Epidermal melanocyte (primary cell): ENCODE measurements around the gene CD163L1.
"Not testable (repeated sequence)": the region's sequence is repeated elsewhere in the genome, so short reads cannot be mapped to it uniquely, and the experiment has no call there.

ENCODE experiments used
- DNase-seq: peaks from one replicate; pipeline ENCODE4 v3.0.0; 2011; ENCODE audit warnings: low spot score; ENCODE audit not compliant: insufficient read length

CD163L1 gene

GRCh38 chr12:7404275-7404674 lies 39.7 kb downstream of the CD163L1 start:
- no peak for DNase-seq

DNA sequence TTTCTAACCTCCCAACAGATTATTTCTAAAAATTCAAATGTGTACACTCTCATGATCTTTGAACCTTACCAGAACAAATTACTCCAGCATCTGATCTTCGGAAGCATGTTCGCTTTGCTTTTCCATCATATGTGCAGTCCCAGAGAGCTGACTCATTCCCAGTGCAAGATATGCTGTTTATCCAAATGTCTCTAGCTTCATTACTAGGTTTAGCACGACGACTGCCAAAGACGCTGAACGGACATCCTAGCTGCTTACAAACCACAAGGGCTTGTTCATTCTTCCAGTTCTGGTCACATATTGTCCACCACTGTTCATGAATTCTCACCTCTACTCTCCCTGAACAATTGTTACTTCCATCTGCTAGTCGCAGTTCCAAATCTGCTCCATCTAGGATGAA lies 40.5 kb downstream of the CD163L1 start:
- no peak for DNase-seq

DNA sequence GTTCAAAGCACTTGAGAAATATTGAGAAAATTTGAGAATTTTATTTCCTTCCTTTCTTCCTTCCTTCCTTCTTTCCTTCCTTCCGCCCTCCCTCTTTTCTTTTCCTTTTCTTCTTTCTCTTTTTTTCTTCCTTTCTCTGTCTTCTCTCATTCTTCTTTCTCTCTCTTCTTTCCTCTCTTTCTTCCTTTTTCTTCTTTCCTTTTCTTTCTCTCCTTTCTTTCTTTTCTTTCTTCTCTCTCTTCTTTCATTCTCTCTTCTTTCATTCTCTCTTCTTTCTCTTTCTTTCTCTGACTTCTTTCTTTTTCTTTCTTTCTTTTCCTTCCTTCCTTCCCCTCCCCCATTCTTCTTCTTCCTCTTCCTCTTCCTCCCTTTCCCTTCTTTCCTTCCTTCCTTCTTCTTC lies 44.9 kb downstream of the CD163L1 start:
- no peak for DNase-seq

GRCh38 chr12:7396418-7396817 lies 47.5 kb downstream of the CD163L1 start:
- DNase-seq, result no peak

DNA sequence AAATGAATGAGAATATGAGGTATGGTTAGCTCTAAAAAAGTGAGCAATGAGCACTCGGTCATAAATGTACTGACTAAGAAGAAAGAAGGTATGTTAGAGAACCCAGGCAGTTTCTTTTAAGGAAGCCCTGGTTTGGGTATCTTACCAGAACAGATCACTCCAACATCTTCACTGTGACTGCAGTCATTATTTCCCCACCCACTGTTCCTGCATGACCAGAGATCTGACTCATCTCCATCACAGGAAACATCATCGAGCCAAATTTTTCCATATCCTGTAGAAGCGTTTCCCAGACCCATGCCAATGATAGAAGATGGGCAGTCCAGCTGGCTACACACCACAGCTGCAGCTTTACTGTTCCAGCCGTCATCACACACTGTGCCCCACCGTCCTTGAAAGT lies 48.0 kb downstream of the CD163L1 start:
- no peak for DNase-seq

DNA sequence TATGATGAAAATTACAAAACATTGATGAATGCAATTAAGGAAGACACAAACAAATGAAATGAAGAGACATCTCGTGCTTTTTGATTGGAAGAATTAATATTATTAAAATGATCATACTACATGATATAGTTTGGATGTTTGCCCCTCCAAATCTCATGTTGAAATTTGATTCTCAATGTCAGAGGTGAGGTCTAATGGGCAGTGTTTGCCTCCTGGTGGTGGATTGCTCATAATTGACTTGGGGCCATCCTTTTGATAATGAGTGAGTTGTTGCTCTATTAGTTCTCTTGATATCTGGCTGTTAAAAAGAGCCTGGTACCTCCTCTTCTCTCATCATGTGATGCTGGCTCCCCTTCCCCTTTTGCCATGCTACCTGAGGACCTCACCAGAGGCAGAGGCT lies 56.7 kb downstream of the CD163L1 start:
- no peak for DNase-seq

- no peak for DNase-seq
Observed at GRCh38 chr12:7383157-7383556, 60.8 kb downstream of the CD163L1 start.

- no peak for DNase-seq
Observed at GRCh38 chr12:7376196-7376595, 67.8 kb downstream of the CD163L1 start.

- DNase-seq, result no peak
Observed at GRCh38 chr12:7375145-7375543, 68.8 kb downstream of the CD163L1 start.

GRCh38 chr12:7374423-7375144 lies 69.4 kb downstream of the CD163L1 start:
- no peak for DNase-seq

DNA sequence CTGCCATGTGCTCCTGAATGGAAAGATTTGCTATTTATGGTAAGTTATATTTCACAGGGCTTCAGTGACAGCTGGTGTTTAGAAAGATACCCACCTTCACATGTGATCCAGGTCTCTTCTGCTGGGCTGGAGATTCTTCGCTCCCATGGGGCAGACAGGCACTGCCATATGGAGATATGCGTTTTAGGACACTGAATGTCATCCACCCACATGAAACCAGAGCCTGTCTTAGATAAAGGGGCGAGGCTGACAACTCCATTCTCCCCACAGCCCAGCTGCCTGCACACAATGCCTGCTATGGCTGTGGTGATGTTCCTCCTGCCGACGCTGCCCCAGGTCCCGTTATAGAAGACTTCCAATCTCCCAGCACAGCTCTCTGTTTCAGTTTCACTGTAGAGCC lies 70.7 kb downstream of the CD163L1 start:
- no peak for DNase-seq

DNA sequence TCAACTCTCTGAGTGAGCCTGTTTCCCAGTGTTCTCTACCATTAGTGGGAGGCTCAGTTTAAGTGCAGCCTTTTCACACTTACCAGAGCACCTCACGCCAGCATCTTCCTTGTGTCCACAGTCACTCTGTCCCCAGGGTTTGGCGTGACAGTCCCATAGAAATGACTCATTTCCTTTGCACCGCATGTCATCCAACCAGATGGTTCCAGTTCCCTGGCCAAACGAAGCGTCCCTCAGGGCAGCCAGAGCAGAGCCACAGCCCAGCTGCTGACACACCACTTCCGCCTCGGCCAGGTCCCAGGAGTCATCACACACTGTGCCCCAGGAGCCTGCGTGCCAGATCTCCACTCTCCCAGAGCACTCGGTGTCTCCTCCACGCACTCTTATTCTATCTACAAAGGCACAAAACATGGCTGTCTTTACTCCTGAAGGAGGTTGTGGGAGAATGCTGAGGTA lies 74.7 kb downstream of the CD163L1 start:
- no peak for DNase-seq

- no peak for DNase-seq
Observed at GRCh38 chr12:7362734-7363133, 81.2 kb downstream of the CD163L1 start.

GRCh38 chr12:7361265-7361664 lies 82.7 kb downstream of the CD163L1 start:
- no peak for DNase-seq

GRCh38 chr12:7354529-7354928 lies 89.4 kb downstream of the CD163L1 start:
- no peak for DNase-seq

GRCh38 chr12:7352661-7353060 lies 91.3 kb downstream of the CD163L1 start:
- no peak for DNase-seq

DNA sequence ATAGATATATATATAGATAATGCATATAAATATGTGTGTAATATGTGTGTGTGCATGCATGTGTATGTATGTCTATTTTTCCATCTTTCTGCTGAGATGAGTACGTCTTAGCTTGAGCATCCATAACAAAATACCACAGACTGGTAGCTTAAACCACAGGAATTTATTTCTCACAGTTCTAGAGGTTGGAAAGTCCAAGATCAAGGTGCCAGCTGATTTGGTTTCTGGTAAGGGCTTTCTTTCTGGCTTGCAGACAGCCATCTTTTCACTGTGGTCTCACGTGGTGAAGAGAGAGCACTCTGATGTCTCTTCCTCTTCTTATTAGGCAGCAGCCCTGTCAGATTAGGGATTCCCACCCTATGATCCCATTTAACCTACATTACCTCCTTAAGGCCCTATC lies 92.8 kb downstream of the CD163L1 start:
- DNase-seq, result no peak

DNA sequence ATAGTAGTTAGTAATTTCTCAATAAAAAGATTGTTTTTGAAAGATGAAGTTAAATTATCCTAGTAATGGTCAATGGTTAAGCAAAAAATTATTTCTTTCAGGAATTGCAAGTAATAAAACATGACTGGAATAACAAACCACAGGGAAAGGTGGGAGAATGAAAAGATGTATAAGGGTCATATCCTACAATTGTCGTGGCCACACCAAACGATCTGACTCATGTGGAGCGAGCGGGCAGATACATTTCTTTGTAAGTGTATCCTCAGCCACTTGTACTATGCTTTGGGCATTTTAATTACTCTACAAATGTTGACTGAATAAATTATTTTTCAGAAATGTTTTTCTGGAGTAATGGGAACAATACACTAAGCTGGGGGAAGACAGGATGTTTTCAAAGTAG lies 94.5 kb downstream of the CD163L1 start:
- DNase-seq, result no peak

DNA sequence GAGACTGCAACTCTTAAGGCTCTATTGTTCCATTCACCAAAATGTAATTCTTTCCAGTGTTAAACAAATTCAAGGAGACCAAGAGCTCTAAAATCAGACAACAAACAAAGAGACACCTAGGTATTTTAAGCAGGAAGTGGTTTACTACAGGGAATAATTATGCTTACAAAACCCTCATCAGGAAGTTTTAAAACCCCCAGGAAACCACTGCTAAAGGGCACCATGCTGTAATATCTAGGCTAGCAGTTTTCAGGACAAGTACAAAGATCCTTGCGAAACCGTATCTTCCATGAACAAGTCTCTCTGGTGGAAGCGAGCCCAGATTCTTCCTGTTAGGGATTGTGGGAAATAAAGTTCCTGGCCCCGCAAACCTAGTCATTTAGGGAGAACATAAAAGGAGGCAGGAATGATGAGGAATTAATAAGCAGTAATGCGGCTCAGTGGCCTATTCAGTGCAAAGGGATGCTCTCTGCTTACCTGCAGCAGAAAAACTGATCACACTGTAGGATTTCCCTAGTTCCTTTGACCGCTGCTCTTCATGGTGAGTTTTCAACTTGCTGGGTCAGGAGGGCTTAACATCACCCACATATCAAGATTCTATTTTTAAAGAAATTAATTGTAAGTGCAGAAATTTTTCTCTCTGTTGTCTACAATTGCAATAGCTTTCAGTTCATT lies 97.3 kb downstream of the CD163L1 start:
- DNase-seq, result no peak

DNA sequence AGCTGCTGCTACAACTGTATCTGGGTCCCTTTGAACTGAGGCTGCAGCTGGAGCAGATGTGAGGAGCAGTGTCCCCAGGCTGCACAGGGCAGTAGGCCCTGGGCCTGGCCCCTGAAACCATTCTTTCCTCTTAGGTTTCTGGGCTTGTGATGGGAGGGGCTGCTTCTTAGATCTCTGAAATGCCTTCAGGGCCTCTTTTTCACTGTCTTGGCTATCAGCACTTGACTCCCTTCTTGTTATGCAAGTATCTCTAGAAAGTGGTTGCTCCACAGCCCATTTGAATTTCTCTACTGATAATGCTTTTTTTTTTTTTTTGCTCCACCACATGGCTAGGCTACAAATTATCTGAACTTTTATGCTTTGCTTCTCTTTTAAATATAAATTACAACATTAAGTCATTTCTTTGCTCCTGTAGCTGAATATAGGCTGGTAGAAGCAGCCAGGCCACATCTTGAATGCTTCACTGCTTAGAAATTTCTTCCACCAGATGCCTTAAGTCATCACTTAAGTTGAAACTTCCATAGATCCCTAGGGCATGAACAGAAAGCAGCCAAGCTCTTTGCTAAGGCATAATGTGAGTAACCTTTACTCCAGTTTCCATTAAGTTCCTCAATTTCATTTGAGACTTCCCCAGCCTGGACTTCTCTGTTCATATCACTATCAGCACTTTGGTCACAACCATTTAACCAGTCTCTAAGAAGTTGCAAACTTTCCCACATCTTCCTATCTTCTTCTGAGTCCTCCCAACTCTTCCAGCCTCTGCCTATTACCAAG lies 98.9 kb downstream of the CD163L1 start:
- no peak for DNase-seq

- no peak for DNase-seq
Observed at GRCh38 chr12:7339675-7340074, 104.3 kb downstream of the CD163L1 start.

DNA sequence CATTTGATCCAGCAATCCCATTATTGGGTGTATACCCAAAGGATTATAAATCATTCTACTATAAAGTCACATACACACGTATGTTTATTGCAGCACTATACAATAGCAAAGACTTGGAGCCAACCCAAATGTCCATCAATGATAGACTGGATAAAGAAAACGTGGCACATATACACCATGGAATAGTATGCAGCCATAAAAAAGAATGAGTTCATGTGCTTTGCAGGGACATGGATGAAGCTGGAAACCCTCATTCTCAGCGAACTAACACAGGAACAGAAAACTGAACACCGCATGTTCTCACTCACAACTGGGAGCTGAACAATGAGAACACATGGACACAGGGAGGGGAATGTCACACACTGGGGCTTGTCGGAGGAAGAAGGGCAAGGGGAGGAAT lies 106.2 kb downstream of the CD163L1 start:
- DNase-seq, result not testable (repeated sequence)
